ENCODE data around the gene SETBP1. TPM values are rescaled to one million over a fixed set of nuclear protein-coding genes. Genes with fewer than 3 reads are reported as not detected.
"Not testable (repeated sequence)": the region's sequence is repeated elsewhere in the genome, so short reads cannot be mapped to it uniquely, and the experiment has no call there.

The SETBP1 gene
- total RNA-seq, 1 donor from 2014 or later: 42.0 TPM

DNA sequence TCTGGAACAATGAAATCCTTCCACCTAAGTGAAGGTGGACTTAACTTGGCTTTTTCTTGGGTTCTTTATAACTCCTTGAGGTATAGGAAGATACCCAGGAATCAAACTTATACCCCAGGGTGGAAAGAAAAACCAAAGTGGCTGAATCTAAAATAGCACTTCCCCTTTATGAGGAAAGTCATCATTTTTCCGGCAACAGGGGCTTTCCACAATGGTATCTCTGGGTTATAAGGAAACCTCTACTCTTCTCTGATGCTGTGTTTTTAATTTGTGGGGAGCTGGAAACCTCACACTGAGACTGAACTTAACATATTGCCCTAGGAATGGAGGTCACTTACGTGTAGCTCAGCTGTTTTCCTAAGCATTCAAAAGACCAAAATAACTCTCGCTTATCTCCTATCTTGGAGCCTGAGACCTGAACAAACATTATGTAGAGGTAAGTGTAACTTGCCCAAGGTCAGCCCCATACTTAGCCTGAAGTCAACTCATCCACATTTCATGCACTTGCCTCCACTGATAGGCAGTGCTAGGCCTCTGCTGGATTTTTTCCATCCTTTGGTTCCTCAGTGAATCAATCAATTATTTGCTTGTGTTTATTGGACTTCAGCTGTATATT lies 117.9 kb downstream of the SETBP1 start:
- H3K9me3 Mint-ChIP-seq: peaks cover 16% of the 10 kb centered on the region
- peaks cover 4% of the 10 kb centered on the region for H3K27me3 Mint-ChIP-seq (ENCODE audit: insufficient read depth)
- peaks cover 45% of the 10 kb centered on the region for H3K36me3 Mint-ChIP-seq (ENCODE audit: low read depth)
- intact Hi-C loops (cut with micrococcal nuclease): loop anchor here (1.0 to 2.0 kb wide), 8 partner anchors 20 to 118 kb away; partner anchors contain the start of gene SETBP1
- peak overlapping the region; percentile 32 for H3K4me3 Mint-ChIP-seq
- H3K27ac Mint-ChIP-seq: peak overlapping the region; percentile 88
- H3K4me1 Mint-ChIP-seq (ENCODE audit: low read depth): peaks cover 88% of the 10 kb centered on the region
- DNase-seq (ENCODE audit: low spot score): no peak

- intact Hi-C loops (cut with micrococcal nuclease): loop anchor here (1.0 to 2.0 kb wide), 4 partner anchors 19 to 75 kb away; no protein-coding TSS in a partner anchor
- H3K27ac Mint-ChIP-seq: peak overlapping the region; percentile 88
- DNase-seq (ENCODE audit: low spot score): no peak
- H3K9me3 Mint-ChIP-seq: peaks cover 16% of the 10 kb centered on the region
- H3K36me3 Mint-ChIP-seq (ENCODE audit: low read depth): peaks cover 48% of the 10 kb centered on the region
- peak overlapping the region; percentile 29 for H3K4me3 Mint-ChIP-seq
- H3K27me3 Mint-ChIP-seq (ENCODE audit: insufficient read depth): peaks cover 7% of the 10 kb centered on the region
- peaks cover 93% of the 10 kb centered on the region for H3K4me1 Mint-ChIP-seq (ENCODE audit: low read depth)
Observed at GRCh38 chr18:44799382-44799906, 118.8 kb downstream of the SETBP1 start.

- no peak for DNase-seq (ENCODE audit: low spot score)
- peaks cover 48% of the 10 kb centered on the region for H3K36me3 Mint-ChIP-seq (ENCODE audit: low read depth)
- H3K27me3 Mint-ChIP-seq (ENCODE audit: insufficient read depth): peaks cover 7% of the 10 kb centered on the region
- H3K27ac Mint-ChIP-seq: peak overlapping the region; percentile 88
- H3K4me1 Mint-ChIP-seq (ENCODE audit: low read depth): peaks cover 94% of the 10 kb centered on the region
- no peak overlapping the region for H3K4me3 Mint-ChIP-seq
- intact Hi-C loops (cut with micrococcal nuclease): loop anchor here (1.0 to 2.0 kb wide), 4 partner anchors 19 to 76 kb away; no protein-coding TSS in a partner anchor
- peaks cover 16% of the 10 kb centered on the region for H3K9me3 Mint-ChIP-seq
Observed at GRCh38 chr18:44799907-44800421, 119.3 kb downstream of the SETBP1 start.

GRCh38 chr18:44800766-44801165 lies 120.1 kb downstream of the SETBP1 start:
- H3K4me3 Mint-ChIP-seq; H3K27me3 Mint-ChIP-seq (ENCODE audit: insufficient read depth); intact Hi-C loops (cut with micrococcal nuclease); H3K27ac Mint-ChIP-seq; DNase-seq (ENCODE audit: low spot score): not testable (repeated sequence)
- Mint-ChIP-seq H3K4me1 (ENCODE audit: low read depth) (peaks cover 93% of the 10 kb centered on the region), H3K9me3 (peaks cover 16% of the 10 kb centered on the region), H3K36me3 (ENCODE audit: low read depth) (peaks cover 48% of the 10 kb centered on the region)

DNA sequence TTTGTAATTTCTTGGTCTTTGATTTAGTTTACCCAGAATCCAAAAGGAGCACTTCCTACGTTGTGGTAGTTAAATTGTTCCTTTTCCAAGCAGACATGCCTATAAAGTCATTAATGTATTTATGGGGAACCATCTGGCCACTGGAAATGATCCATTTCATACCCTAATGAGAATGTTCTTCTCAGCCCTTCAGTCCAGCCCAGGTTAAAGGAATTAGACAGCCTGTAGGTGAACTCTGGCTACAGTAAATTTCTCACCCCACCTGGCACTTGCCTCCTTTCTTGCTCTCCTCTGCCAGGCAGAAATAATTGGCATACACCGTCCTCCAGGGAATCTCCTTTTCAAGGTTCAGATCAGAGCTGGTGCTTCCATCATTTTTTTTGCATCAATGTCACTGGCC lies 121.1 kb downstream of the SETBP1 start:
- peak overlapping the region; percentile 56 for H3K27ac Mint-ChIP-seq
- no peak overlapping the region for H3K4me3 Mint-ChIP-seq
- peaks cover 48% of the 10 kb centered on the region for H3K36me3 Mint-ChIP-seq (ENCODE audit: low read depth)
- intact Hi-C loops (cut with micrococcal nuclease): no loop called here
- H3K27me3 Mint-ChIP-seq (ENCODE audit: insufficient read depth): peaks cover 7% of the 10 kb centered on the region
- peaks cover 95% of the 10 kb centered on the region for H3K4me1 Mint-ChIP-seq (ENCODE audit: low read depth)
- no peak for DNase-seq (ENCODE audit: low spot score)
- peaks cover 16% of the 10 kb centered on the region for H3K9me3 Mint-ChIP-seq

DNA sequence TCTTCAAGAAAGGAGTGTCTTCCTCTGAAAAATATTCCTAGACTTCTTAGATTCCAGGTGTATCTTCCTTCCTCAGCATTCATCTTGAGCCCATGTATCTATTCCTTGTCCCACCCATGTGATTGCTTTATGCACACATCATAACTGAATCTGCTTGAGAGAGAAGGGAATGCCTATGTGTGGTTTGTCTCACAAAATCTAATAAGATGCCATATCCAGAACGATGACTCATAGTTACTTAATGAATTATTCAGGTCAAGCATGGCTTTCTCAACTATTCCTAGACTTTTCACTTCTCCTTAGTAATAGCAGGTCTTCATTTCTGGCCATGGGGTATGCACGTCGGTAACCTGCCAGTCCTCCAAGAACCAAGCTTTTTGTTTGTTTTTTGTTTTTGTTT lies 121.8 kb downstream of the SETBP1 start:
- Mint-ChIP-seq H3K9me3 (peaks cover 16% of the 10 kb centered on the region), H3K4me1 (ENCODE audit: low read depth) (peaks cover 96% of the 10 kb centered on the region), H3K27me3 (ENCODE audit: insufficient read depth) (peaks cover 7% of the 10 kb centered on the region), H3K36me3 (ENCODE audit: low read depth) (peaks cover 47% of the 10 kb centered on the region), H3K27ac (no peak overlapping the region), H3K4me3 (no peak overlapping the region)
- no peak for DNase-seq (ENCODE audit: low spot score)
- intact Hi-C loops (cut with micrococcal nuclease): no loop called here

DNA sequence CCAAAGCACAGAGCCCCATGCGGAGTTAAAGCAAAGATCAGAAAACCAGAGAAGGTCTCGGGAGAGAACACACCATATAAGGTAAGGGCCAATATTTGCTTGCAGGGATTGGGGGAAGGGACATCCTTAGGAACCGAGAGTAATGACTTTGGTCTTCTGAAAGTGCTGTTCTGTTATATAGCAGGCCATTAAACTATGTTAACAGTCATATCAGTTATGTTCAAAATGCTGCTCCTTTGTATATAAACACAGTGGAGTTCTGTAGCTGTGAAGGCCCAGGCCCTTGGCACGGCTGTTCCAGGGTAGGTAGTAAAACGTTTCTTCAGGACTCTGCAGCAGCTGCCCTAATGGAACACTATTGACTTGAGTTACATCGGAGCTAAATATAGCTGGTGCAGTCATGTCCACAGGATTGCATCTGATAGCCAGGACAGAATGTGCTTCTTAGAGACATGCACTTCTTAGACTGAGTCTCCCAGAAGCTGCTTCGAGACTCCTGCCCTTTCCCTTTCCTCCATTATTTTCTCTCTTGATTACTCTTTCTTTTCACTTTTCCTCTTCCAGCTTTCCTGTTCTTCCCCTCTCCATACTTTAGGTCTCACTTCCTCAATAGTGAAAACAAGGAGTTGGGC lies 122.4 kb downstream of the SETBP1 start:
- Mint-ChIP-seq H3K9me3 (peaks cover 16% of the 10 kb centered on the region), H3K4me1 (ENCODE audit: low read depth) (peaks cover 96% of the 10 kb centered on the region), H3K27me3 (ENCODE audit: insufficient read depth) (peaks cover 8% of the 10 kb centered on the region), H3K36me3 (ENCODE audit: low read depth) (peaks cover 43% of the 10 kb centered on the region), H3K4me3 (no peak overlapping the region), H3K27ac (no peak overlapping the region)
- DNase-seq (ENCODE audit: low spot score): no peak
- intact Hi-C loops (cut with micrococcal nuclease): no loop called here

DNA sequence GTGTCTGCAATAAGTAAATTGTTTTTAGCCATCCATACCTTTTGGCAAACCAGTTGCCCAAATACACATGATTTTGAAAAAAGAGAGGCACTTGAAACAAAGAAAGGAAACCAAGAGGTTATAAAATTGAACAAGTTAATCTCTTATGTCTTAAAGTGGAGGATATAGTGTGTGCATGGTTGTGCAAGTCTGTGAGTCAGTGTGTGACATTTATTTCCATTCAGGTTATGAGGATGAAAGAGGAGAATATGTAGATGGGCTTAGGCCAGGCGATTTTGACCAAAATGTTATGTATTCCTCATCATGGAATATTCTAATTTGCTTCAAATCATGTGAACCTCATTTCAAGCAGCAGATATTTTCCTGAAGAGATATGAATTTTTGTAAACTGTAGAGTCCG lies 123.3 kb downstream of the SETBP1 start:
- Mint-ChIP-seq H3K27me3 (ENCODE audit: insufficient read depth) (peaks cover 16% of the 10 kb centered on the region), H3K36me3 (ENCODE audit: low read depth) (peaks cover 41% of the 10 kb centered on the region), H3K27ac (peak overlapping the region; percentile 85), H3K4me1 (ENCODE audit: low read depth) (peaks cover 92% of the 10 kb centered on the region), H3K4me3 (no peak overlapping the region), H3K9me3 (peaks cover 16% of the 10 kb centered on the region)
- DNase-seq (ENCODE audit: low spot score): no peak
- intact Hi-C loops (cut with micrococcal nuclease): no loop called here

- H3K9me3 Mint-ChIP-seq: peaks cover 15% of the 10 kb centered on the region
- H3K4me3 Mint-ChIP-seq: peak overlapping the region; percentile 17
- peaks cover 17% of the 10 kb centered on the region for H3K27me3 Mint-ChIP-seq (ENCODE audit: insufficient read depth)
- peaks cover 46% of the 10 kb centered on the region for H3K36me3 Mint-ChIP-seq (ENCODE audit: low read depth)
- peaks cover 81% of the 10 kb centered on the region for H3K4me1 Mint-ChIP-seq (ENCODE audit: low read depth)
- peak overlapping the region; percentile 65 for H3K27ac Mint-ChIP-seq
- no peak for DNase-seq (ENCODE audit: low spot score)
- intact Hi-C loops (cut with micrococcal nuclease): no loop called here
Observed at GRCh38 chr18:44805176-44805575, 124.5 kb downstream of the SETBP1 start.

GRCh38 chr18:44805643-44806042 lies 125.0 kb downstream of the SETBP1 start:
- Mint-ChIP-seq H3K27me3 (ENCODE audit: insufficient read depth) (peaks cover 17% of the 10 kb centered on the region), H3K4me1 (ENCODE audit: low read depth) (peaks cover 76% of the 10 kb centered on the region), H3K36me3 (ENCODE audit: low read depth) (peaks cover 43% of the 10 kb centered on the region), H3K4me3 (peak overlapping the region; percentile 17), H3K27ac (peak overlapping the region; percentile 65), H3K9me3 (peaks cover 10% of the 10 kb centered on the region)
- DNase-seq (ENCODE audit: low spot score): no peak
- intact Hi-C loops (cut with micrococcal nuclease): no loop called here

GRCh38 chr18:44807766-44808165 lies 127.1 kb downstream of the SETBP1 start:
- no peak for DNase-seq (ENCODE audit: low spot score)
- Mint-ChIP-seq H3K4me3 (no peak overlapping the region), H3K4me1 (ENCODE audit: low read depth) (peaks cover 67% of the 10 kb centered on the region), H3K9me3 (peaks cover 3% of the 10 kb centered on the region), H3K36me3 (ENCODE audit: low read depth) (peaks cover 33% of the 10 kb centered on the region), H3K27me3 (ENCODE audit: insufficient read depth) (peaks cover 20% of the 10 kb centered on the region), H3K27ac (no peak overlapping the region)
- intact Hi-C loops (cut with micrococcal nuclease): no loop called here

- peaks cover 3% of the 10 kb centered on the region for H3K9me3 Mint-ChIP-seq
- DNase-seq (ENCODE audit: low spot score): no peak
- no peak overlapping the region for H3K27ac Mint-ChIP-seq
- H3K4me1 Mint-ChIP-seq (ENCODE audit: low read depth): peaks cover 34% of the 10 kb centered on the region
- peaks cover 18% of the 10 kb centered on the region for H3K27me3 Mint-ChIP-seq (ENCODE audit: insufficient read depth)
- intact Hi-C loops (cut with micrococcal nuclease): no loop called here
- H3K36me3 Mint-ChIP-seq (ENCODE audit: low read depth): peaks cover 22% of the 10 kb centered on the region
- H3K4me3 Mint-ChIP-seq: no peak overlapping the region
Observed at GRCh38 chr18:44811572-44812125, 131.0 kb downstream of the SETBP1 start.

GRCh38 chr18:44812426-44812825 lies 131.7 kb downstream of the SETBP1 start:
- no peak overlapping the region for H3K27ac Mint-ChIP-seq
- H3K9me3 Mint-ChIP-seq: peaks cover 3% of the 10 kb centered on the region
- DNase-seq (ENCODE audit: low spot score): no peak
- no peak overlapping the region for H3K4me3 Mint-ChIP-seq
- peaks cover 26% of the 10 kb centered on the region for H3K4me1 Mint-ChIP-seq (ENCODE audit: low read depth)
- peaks cover 26% of the 10 kb centered on the region for H3K36me3 Mint-ChIP-seq (ENCODE audit: low read depth)
- peaks cover 21% of the 10 kb centered on the region for H3K27me3 Mint-ChIP-seq (ENCODE audit: insufficient read depth)
- intact Hi-C loops (cut with micrococcal nuclease): no loop called here

All from activated T-helper 1 cell treated with anti-CD3 and anti-CD28 coated beads, Interleukin-12 subunit alpha, Interleukin-12 subunit beta, Interleukin-2, Interleukin-4 antibody, amounts not matched to agents 30 ng/mL and 10 ng/mL and 1 ng/mL, durations not matched to agents 14 hours and 24 hours and 36 hours (primary cell).